GM21390 (cell line): ENCODE data around the gene RHOXF2B.
"Not testable (repeated sequence)": the region's sequence is repeated elsewhere in the genome, so short reads cannot be mapped to it uniquely, and the experiment has no call there.

Source experiments
- ATAC-seq: cut with Tn5 transposase; IDR thresholded peaks from one replicate; pipeline ENCODE4 v1.9.1; 2021; ENCODE audit not compliant: unreplicated experiment

The RHOXF2B gene

GRCh38 chrX:120077590-120077989 lies at the start of gene RHOXF2B:
Gene RHOXF2B (minus strand): TSS chrX:120077690. CDS start chrX:120077552, 138 bp downstream.
- not testable (repeated sequence) for ATAC-seq

GRCh38 chrX:120125444-120125843 lies 48.0 kb upstream of the RHOXF2B start:
- no peak for ATAC-seq

- ATAC-seq = no peak
Measured at GRCh38 chrX:120120223-120120622, 42.7 kb upstream of the RHOXF2B start.

GRCh38 chrX:120115438-120115963 lies 38.0 kb upstream of the RHOXF2B start, which contains the start of gene RHOXF1:
Gene RHOXF1 (minus strand): TSS chrX:120115913. CDS start chrX:120115862, 51 bp downstream.
- ATAC-seq = no peak

- ATAC-seq = no peak
Measured at GRCh38 chrX:120111611-120112010, 34.1 kb upstream of the RHOXF2B start.

- no peak for ATAC-seq
Measured at GRCh38 chrX:120109378-120109777, 31.9 kb upstream of the RHOXF2B start.

- ATAC-seq = not testable (repeated sequence)
Measured at GRCh38 chrX:120104707-120105106, 27.2 kb upstream of the RHOXF2B start.

- ATAC-seq = not testable (repeated sequence)
Measured at GRCh38 chrX:120101057-120101456, 23.6 kb upstream of the RHOXF2B start.

- no peak for ATAC-seq
Measured at GRCh38 chrX:120090208-120090607, 12.7 kb upstream of the RHOXF2B start.

GRCh38 chrX:120087289-120088017 lies 10.0 kb upstream of the RHOXF2B start:
- no peak for ATAC-seq

GRCh38 chrX:120085553-120086185 lies 8.2 kb upstream of the RHOXF2B start:
- not testable (repeated sequence) for ATAC-seq

- not testable (repeated sequence) for ATAC-seq
Measured at GRCh38 chrX:120066169-120066568, 11.3 kb downstream of the RHOXF2B start.

- not testable (repeated sequence) for ATAC-seq
Measured at GRCh38 chrX:120042712-120043111, 34.8 kb downstream of the RHOXF2B start.

- peak; percentile 93 for ATAC-seq
Measured at GRCh38 chrX:120042247-120042646, 35.2 kb downstream of the RHOXF2B start.

GRCh38 chrX:120040176-120040575 lies 37.3 kb downstream of the RHOXF2B start:
- not testable (repeated sequence) for ATAC-seq

GRCh38 chrX:120039087-120039733 lies 38.3 kb downstream of the RHOXF2B start:
- not testable (repeated sequence) for ATAC-seq

- no peak for ATAC-seq
Measured at GRCh38 chrX:120036704-120037103, 40.8 kb downstream of the RHOXF2B start.

- peak; percentile 86 for ATAC-seq
Measured at GRCh38 chrX:120035522-120036309, 41.8 kb downstream of the RHOXF2B start.

GRCh38 chrX:120029354-120029753 lies 48.1 kb downstream of the RHOXF2B start:
- no peak for ATAC-seq

- no peak for ATAC-seq
Measured at GRCh38 chrX:120023259-120023658, 54.2 kb downstream of the RHOXF2B start.

- no peak for ATAC-seq
Measured at GRCh38 chrX:120022763-120023162, 54.7 kb downstream of the RHOXF2B start.
